Activated naive CD4-positive, alpha-beta T cell treated with anti-CD3 and anti-CD28 coated beads, Interleukin-2, amount 10 ng/mL, durations not matched to agents 7 days and 5 days (primary cell): ENCODE results near the gene ZSWIM6.

Experiments used
- CTCF ChIA-PET: fragments of 350-600 bp; sonication (Branson Sonifier 250); formaldehyde crosslinking; loops from one replicate; lab custom pipeline; 2021; ENCODE audit warnings: antibody characterized with exemption; lab: Charles Lee
- DNase-seq: peaks from one replicate; pipeline ENCODE4 v3.0.0-alpha.2; 2020
- H3K27ac Mint-ChIP-seq: one replicate; pipeline ENCODE4 v1.8.0; 2021; ENCODE audit warnings: mild to moderate bottlenecking, moderate library complexity, mixed read lengths
- H3K27me3 Mint-ChIP-seq: one replicate; pipeline ENCODE4 v1.8.0; 2021; ENCODE audit warnings: mild to moderate bottlenecking, mixed read lengths
- H3K36me3 Mint-ChIP-seq: one replicate; pipeline ENCODE4 v1.8.0; 2021; ENCODE audit warnings: mixed read lengths
- H3K4me1 Mint-ChIP-seq: one replicate; pipeline ENCODE4 v1.8.0; 2021; ENCODE audit warnings: mixed read lengths
- H3K4me3 Mint-ChIP-seq: one replicate; pipeline ENCODE4 v1.8.0; 2021; ENCODE audit warnings: mild to moderate bottlenecking, moderate library complexity, mixed read lengths
- H3K9me3 Mint-ChIP-seq: one replicate; pipeline ENCODE4 v1.8.0; 2021; ENCODE audit warnings: mixed read lengths

Gene ZSWIM6

DNA sequence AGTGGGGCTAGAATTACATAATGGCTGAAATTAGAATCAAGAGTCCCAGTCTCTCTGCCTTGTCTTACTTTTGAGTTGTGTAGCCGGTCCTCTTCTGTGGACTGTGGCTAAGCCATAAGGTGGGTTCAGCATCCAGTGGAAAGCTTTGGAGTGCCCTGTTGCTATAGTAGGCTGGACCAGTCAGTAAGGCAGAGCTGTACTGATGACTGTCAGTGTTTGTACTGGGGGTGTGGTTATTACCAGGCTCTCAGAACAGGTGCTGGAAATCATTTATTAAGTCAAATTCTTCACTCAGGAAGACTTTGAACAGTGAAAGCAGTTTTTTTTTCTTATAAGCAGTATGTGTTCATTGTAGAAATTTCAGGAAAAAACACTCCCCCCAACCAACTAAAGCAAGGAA lies 129.4 kb downstream of the ZSWIM6 start:
- Mint-ChIP-seq H3K36me3 (no peaks in the 10 kb centered on the region), H3K4me1 (no peaks in the 10 kb centered on the region), H3K27me3 (no peaks in the 10 kb centered on the region), H3K9me3 (no peaks in the 10 kb centered on the region), H3K4me3 (no peak overlapping the region), H3K27ac (no peak overlapping the region)
- CTCF ChIA-PET, result no interaction called here
- DNase-seq, result no peak

DNA sequence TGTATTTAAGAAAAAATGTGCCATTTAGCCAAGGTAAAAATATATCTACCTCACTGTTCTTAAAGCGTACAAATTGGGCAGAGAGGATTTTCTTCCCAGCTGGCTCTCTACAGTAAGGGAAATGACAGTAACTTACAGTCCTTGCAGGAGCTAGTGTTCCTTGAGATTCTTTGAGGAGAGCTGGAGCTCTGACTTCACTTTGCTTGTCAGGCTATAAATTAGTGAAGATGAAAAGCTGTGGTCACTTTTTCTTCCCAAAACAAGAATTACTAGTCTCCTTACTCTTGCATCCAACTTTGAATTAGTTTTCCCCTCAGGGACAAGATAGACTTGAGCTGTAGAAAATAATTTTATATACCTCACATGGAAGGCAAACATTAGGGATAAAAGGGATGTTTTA lies 129.9 kb downstream of the ZSWIM6 start:
- CTCF ChIA-PET, result no interaction called here
- H3K9me3 Mint-ChIP-seq, result no peaks in the 10 kb centered on the region
- no peak overlapping the region for H3K27ac Mint-ChIP-seq
- H3K4me1 Mint-ChIP-seq, result no peaks in the 10 kb centered on the region
- no peaks in the 10 kb centered on the region for H3K27me3 Mint-ChIP-seq
- no peaks in the 10 kb centered on the region for H3K36me3 Mint-ChIP-seq
- H3K4me3 Mint-ChIP-seq, result no peak overlapping the region
- no peak for DNase-seq

DNA sequence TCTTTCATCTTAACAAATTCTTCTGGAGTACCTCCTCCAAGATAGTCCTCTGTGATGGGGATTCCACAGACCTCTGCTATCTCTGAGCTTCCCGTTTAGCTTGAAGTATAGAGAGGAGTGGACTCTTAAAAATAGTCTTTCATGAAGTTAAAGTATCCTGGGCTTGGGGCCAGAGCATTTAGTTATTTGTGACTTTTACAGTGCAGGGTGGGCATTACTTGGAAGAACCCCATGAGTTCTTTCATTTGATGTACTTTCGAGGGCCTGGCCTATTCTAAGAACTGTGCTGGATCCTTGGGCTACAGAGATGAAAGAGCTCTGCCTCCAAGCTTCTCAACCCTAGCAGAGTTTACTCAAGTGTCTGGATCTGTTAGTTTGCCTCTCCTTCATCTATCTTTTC lies 131.5 kb downstream of the ZSWIM6 start:
- Mint-ChIP-seq H3K9me3 (no peaks in the 10 kb centered on the region), H3K4me3 (no peak overlapping the region), H3K27me3 (no peaks in the 10 kb centered on the region), H3K4me1 (no peaks in the 10 kb centered on the region), H3K27ac (no peak overlapping the region), H3K36me3 (no peaks in the 10 kb centered on the region)
- no peak for DNase-seq
- CTCF ChIA-PET, result interaction anchor here (0.8 kb wide), 1 partner anchor 281 kb away, joined by 5 read pairs; no protein-coding TSS in a partner anchor

DNA sequence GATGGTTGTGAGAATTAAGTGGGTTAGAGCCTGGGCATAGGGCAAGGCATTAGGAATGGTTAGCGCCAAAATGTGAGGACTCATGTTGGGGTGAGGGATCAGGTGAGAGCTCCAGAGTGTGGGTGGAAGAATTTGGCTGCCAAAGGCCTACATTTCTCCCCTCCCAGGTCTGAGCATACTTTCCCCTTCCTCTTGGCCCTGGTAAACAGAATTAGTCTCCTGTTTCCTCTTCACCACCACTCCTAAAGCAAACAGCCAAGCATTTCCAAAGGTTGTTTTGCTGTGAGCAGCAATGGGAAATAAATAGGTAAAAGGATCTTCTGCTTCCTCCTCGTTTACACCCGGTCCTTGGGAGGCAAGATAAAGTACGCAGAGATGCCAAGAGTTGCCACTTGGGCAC lies 132.5 kb downstream of the ZSWIM6 start:
- Mint-ChIP-seq H3K9me3 (no peaks in the 10 kb centered on the region), H3K27me3 (no peaks in the 10 kb centered on the region), H3K4me1 (no peaks in the 10 kb centered on the region), H3K36me3 (no peaks in the 10 kb centered on the region), H3K4me3 (no peak overlapping the region), H3K27ac (no peak overlapping the region)
- no peak for DNase-seq
- CTCF ChIA-PET, result interaction anchor here (0.8 kb wide), 1 partner anchor 282 kb away, joined by 5 read pairs; no protein-coding TSS in a partner anchor

DNA sequence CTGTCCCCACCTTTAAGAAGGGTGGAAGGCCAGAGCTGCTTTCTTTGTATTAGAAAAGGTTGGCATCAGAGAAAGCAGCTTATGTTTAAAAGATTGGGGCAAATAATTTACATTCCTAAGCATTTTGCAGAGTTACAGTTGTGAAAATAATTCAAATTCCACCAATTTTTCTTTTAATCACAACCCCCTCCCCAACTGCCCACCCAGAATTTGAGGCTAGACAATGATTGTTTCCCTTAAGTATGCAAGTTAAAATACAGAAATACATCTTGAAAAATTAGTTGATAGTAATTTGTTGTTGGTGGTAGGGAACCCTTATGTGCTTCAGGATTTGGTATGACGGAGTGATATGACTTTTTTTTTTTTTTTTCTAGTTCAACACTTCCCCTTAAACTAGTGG lies 133.0 kb downstream of the ZSWIM6 start:
- DNase-seq, result no peak
- Mint-ChIP-seq H3K27me3 (no peaks in the 10 kb centered on the region), H3K9me3 (peaks cover 1% of the 10 kb centered on the region), H3K4me3 (no peak overlapping the region), H3K36me3 (no peaks in the 10 kb centered on the region), H3K4me1 (no peaks in the 10 kb centered on the region), H3K27ac (no peak overlapping the region)
- CTCF ChIA-PET, result no interaction called here

DNA sequence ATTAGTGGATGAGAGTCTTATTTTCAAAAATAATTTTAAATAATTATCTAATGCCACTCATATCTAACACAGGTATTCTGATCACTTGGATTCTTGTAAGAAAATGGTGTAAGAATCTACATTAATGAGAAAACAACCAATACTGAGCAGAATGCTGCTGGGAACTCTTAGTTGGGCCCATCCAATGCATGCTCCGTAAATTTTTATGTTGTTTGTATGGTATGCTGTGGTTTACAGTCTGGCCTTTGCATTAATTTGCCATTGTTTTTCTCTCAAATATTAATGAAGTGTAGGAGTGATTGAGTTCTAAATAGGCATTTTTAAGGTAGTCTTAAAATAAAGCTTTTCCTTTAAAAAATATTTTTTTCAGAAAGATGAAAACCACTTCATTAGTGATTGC lies 133.4 kb downstream of the ZSWIM6 start:
- peaks cover 1% of the 10 kb centered on the region for H3K9me3 Mint-ChIP-seq
- H3K36me3 Mint-ChIP-seq, result no peaks in the 10 kb centered on the region
- no peaks in the 10 kb centered on the region for H3K27me3 Mint-ChIP-seq
- CTCF ChIA-PET, result no interaction called here
- H3K4me3 Mint-ChIP-seq, result no peak overlapping the region
- H3K4me1 Mint-ChIP-seq, result no peaks in the 10 kb centered on the region
- no peak for DNase-seq
- H3K27ac Mint-ChIP-seq, result no peak overlapping the region

DNA sequence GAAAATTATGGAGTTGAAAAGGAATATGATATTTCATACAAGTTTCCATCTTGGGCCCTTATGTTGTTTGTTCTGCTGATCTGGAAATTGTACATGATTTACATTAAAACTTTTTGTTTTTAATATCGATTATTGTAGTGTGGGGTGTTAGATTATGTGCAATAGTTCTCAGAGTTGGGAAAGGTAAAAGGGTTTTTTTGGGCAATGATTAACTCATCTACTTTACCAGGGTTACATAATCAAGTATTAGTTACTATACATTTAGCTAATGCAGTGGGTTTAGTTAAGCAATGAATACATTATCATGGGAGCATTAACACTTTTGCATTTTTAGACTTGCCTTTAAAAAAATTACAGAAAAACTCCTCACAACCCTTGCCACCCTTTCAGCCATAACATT lies 134.0 kb downstream of the ZSWIM6 start:
- CTCF ChIA-PET, result no interaction called here
- Mint-ChIP-seq H3K27me3 (no peaks in the 10 kb centered on the region), H3K4me1 (no peaks in the 10 kb centered on the region), H3K27ac (no peak overlapping the region), H3K36me3 (no peaks in the 10 kb centered on the region), H3K9me3 (peaks cover 1% of the 10 kb centered on the region), H3K4me3 (no peak overlapping the region)
- DNase-seq, result no peak

DNA sequence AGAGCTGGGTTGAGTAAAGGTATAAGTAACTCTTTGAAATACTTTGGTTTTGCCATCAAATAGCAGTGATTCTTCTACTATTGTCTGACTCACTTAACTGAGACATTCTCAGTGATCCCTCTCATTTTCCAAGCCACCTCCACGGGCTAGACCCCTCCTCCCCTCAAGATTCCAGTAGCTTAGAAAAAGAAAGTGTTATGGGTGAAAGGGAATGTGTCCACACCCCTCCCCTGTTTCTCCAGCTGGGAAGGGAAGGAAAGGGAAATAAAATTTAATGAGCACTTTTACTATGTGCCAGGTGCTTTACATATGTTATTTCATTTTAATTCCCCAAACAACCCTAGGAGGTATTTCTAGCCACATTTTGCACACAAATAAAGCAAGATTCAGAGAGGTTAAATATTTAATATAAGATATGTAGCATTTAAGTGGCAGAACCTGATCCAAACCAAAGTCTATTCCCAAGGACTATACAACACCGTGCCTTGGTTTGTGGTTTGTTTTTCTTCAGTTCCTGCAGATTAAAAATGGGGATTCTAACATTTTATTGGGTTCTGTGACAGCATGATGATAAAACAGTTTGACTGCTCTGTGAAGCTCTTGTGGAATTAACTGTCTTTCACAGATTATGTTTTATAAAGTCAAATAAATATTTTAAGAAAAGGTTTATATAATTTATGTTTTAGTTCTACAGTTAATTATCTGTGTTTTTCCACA lies 135.9 kb downstream of the ZSWIM6 start:
- no peak for DNase-seq
- H3K9me3 Mint-ChIP-seq, result peaks cover 1% of the 10 kb centered on the region
- H3K4me3 Mint-ChIP-seq, result no peak overlapping the region
- no peaks in the 10 kb centered on the region for H3K36me3 Mint-ChIP-seq
- no peak overlapping the region for H3K27ac Mint-ChIP-seq
- H3K4me1 Mint-ChIP-seq, result no peaks in the 10 kb centered on the region
- no peaks in the 10 kb centered on the region for H3K27me3 Mint-ChIP-seq
- CTCF ChIA-PET, result no interaction called here

DNA sequence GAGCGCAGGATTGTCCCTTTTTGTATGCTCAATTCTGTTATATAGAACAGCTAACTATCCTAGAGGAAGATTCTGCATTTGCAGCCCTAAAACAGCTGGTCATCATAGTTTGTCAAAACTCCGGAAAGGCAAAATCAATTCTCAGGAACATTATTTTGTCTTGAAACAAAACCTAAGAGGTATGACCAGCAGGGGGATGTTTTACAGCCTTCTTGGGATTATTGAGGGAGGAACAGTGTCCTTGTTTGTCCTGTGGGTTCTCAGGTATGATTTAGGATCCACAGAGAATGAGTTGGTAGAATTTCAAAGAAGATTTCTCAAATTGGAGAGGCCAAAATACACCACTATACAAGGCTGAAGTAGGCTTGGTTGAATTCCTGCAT lies 136.4 kb downstream of the ZSWIM6 start:
- Mint-ChIP-seq H3K36me3 (no peaks in the 10 kb centered on the region), H3K9me3 (peaks cover 1% of the 10 kb centered on the region), H3K27me3 (no peaks in the 10 kb centered on the region), H3K4me1 (no peaks in the 10 kb centered on the region), H3K4me3 (no peak overlapping the region), H3K27ac (no peak overlapping the region)
- CTCF ChIA-PET, result no interaction called here
- no peak for DNase-seq

DNA sequence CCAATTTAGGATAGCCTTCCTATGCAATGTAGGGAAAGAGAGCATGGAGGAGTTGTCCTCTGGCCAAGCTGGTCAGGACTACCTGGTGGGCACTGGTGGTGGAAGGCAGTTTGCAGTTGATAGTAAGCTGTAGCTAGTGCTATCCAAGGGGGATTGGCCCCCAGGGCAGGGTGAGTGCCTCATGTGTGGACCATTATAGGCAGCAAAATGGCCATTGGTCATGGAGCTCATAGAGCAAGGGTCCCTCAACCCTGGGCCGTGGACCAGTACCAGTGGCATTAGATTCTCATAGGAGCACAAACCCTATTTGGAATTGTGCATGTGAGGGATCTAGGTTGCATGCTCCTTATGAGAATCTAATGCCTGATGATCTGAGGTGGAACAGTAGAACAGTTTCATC lies 139.3 kb downstream of the ZSWIM6 start:
- Mint-ChIP-seq H3K4me3 (no peak overlapping the region), H3K4me1 (no peaks in the 10 kb centered on the region), H3K9me3 (peaks cover 1% of the 10 kb centered on the region), H3K27ac (no peak overlapping the region), H3K36me3 (no peaks in the 10 kb centered on the region), H3K27me3 (no peaks in the 10 kb centered on the region)
- CTCF ChIA-PET, result no interaction called here
- no peak for DNase-seq

DNA sequence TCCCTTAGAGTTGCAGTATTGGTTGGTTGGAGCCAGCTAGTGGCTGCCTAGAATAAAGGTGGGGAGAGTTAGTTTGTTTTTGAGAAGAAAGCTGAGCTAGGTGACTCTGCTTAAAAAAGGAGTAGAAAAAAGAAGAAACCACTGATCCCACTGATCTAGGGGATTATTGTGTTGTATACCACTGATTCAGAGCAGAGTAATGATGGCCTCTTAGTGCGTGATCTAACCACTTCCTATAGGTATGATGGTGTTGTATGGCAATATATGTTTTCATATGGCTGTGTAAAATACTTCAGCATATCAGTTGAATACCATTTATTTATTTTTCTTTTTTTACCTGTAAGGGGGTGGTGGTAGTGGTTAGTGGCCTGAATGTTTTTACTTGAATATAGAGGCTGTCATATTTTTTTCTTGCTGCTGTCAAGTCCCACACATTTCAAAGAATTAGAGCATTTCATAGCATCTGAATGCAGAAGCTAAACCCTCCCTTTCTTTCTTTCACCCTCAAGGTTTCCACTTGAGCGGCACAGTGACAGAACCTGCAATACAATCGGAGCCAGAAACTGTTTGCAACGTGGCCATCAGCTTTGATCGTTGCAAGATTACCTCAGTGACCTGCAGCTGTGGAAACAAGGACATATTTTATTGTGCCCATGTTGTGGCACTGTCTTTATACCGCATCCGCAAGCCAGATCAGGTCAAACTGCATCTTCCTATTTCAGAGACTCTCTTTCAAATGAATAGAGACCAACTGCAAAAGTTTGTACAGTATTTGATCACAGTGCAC lies 140.3 kb downstream of the ZSWIM6 start:
- Mint-ChIP-seq H3K4me1 (no peaks in the 10 kb centered on the region), H3K9me3 (peaks cover 1% of the 10 kb centered on the region), H3K4me3 (no peak overlapping the region), H3K27ac (no peak overlapping the region), H3K36me3 (no peaks in the 10 kb centered on the region), H3K27me3 (no peaks in the 10 kb centered on the region)
- DNase-seq, result no peak
- CTCF ChIA-PET, result no interaction called here

DNA sequence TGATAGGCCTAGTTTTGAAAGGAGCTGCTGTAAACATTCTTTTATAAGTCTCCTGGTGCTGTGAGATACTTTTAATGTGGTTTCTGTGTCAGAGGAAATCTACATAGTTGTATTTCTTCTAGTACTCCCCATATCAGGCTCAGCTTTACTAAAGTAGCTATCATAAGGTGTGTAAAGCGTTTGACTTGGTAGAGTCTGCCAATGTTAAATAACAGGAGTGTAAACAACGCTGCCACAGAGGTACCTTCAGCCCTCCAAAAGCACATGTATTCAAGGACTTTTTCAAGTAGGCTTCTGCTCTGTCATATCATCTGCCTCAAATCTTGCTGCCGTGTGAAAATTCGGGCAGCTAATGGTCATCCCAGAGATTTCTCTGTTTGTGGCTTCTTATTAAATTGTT lies 142.7 kb downstream of the ZSWIM6 start:
- DNase-seq, result no peak
- no peak overlapping the region for H3K27ac Mint-ChIP-seq
- CTCF ChIA-PET, result no interaction called here
- no peaks in the 10 kb centered on the region for H3K4me1 Mint-ChIP-seq
- H3K27me3 Mint-ChIP-seq, result no peaks in the 10 kb centered on the region
- H3K36me3 Mint-ChIP-seq, result peaks cover 1% of the 10 kb centered on the region
- peaks cover 1% of the 10 kb centered on the region for H3K9me3 Mint-ChIP-seq
- no peak overlapping the region for H3K4me3 Mint-ChIP-seq

DNA sequence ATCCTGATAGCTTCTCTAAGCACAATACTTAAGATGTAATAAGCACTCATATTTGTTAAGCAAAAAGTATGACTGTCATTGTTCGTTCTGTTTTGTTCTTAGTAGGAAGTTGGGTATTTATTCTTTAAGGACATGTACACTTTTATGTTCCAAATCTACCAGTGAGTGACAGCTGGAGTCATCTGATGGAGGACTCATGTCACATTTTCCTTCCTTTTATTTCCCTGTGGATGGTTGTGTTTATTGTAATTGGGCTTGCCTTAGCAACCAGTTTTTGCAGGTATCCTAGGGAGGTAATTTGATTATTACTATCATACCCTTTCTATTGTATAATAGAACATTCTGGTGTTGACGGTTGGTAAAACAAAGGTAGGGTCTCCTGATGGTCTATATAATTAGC lies 145.7 kb downstream of the ZSWIM6 start:
- Mint-ChIP-seq H3K4me1 (no peaks in the 10 kb centered on the region), H3K27ac (no peak overlapping the region)
- CTCF ChIA-PET, result no interaction called here

DNA sequence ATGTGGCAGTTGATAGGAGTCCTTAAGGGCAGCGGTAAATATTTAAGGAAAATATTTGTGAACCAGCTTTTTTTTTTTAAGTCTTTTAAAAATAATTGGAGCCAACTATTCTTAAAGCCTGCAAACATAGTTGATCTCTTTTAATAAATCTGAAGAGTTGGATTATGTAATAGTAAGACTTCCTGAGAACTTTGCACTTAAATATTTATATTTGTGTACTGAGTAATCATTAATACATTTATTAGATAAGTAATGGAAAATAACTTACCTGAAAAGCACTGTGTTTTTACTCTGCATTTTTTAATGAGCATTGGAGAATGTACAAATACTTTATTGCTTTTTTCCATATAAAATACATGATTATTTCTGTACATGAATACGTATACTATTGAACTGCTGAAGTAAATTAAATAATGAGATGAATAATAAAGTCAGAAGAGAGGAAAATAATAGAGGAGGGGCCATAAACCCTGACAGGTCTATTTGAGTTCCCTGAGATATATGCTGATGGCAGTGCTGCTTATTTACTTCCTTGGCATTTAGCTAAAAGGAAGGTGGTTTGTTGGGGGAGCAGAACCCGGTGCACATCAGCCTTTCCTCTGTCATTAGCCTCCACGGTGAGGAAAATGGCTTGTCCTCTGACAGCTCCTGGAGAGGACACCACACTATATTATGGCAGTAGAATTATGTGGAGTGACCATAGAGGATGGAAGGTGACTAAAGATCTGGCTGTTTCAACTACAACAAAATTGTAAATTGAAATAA lies 148.0 kb downstream of the ZSWIM6 start:
- Mint-ChIP-seq H3K36me3 (peaks cover 1% of the 10 kb centered on the region), H3K27me3 (no peaks in the 10 kb centered on the region), H3K4me3 (no peak overlapping the region), H3K27ac (no peak overlapping the region), H3K9me3 (no peaks in the 10 kb centered on the region), H3K4me1 (no peaks in the 10 kb centered on the region)
- DNase-seq, result no peak
- CTCF ChIA-PET, result no interaction called here

More for the DNA sequence above, 145.7 kb downstream of the ZSWIM6 start:
- no peak for DNase-seq
- no peaks in the 10 kb centered on the region for H3K9me3 Mint-ChIP-seq
- H3K36me3 Mint-ChIP-seq, result peaks cover 1% of the 10 kb centered on the region
- no peak overlapping the region for H3K4me3 Mint-ChIP-seq
- H3K27me3 Mint-ChIP-seq, result no peaks in the 10 kb centered on the region
